ENCODE measurements around the gene S1PR5.

Gene S1PR5

DNA sequence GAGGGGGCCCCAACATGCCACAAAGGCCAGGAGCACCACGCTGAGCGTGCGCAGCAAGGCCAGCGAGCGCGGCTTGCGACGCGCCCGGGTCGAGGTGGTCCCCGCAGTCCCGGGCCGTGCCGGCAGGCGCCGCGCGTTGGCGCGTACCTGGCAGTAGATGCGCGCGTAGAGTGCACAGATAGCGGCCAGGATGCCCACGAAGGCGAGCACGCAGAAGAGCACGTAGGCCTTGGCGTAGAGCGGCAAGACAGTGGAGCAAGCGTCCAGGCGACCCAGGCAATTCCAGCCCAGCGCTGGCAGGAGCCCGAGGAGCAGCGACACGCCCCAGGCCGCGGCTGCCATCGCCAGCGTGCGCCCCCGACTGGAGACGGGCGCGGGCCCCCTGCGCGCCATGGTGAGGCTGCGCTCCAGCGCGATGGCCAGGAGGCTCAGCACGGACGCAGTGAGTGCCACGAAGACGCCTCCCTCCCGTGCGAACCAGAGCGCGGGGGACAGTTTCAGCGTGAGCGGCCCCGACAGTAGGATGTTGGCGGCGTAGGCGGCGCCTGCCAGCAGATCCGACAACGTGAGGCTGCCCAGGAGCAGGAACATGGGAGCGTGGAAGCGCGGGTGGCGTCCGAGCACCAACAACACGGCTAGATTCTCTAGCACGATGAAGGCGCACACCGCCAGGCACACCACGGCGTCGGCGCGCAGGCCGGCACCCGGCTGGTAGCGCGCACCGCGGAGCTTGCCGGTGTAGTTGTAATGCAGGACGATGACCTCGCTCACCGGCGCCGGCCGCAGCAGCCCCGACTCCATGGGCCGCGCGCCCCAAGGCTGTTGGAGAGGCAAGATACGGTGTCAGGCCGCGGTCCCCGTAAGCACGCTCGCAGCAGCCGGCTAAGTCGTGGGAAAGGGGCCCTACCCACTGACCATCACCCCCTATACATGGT lies 2.8 kb downstream of the S1PR5 start:
- peak; percentile 64 for DNase-seq

DNA sequence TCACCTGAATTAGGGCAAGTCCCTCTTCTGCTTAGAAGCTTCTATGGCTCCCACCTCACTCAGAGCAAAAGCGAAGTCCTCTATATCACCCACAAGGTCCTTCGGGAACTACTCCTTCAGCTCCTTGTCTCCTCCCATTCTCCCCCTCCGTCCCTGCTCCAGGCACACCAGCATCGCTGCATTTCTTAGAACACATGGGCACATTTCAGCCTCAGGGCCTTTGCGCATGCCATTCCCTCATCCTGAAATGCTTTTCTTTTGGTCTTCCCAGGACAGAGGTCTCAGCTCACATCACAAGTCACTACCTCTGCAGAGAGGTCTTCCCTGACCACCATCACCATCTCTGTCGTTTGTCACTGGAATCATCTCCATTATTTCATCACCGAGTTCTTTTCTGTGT lies 4.0 kb downstream of the S1PR5 start:
- DNase-seq = no peak

DNA sequence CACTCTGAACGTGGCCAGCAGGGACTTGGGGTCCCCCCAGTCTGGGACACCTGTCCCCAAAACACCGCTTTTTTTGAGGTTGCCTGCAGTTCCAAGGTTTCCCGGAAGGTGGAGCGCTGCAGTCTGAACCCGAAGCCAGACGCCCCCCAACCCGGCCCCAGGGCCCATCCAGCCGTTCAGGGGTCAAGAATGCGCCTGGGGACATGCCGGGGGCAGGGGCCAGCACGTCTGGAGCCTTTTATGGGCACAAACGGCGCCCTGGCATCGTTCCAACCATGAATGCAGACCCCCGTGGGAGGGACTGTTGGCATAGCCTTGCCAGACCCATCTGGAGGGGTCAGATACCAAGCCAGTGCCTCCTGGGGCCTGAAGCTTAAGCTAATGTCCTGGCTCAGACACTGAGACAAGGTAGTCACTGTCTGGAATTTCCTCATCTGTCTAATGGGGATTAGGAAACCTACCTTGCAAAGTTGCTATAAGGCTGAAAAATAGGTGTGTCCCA lies 6.9 kb downstream of the S1PR5 start:
- peak; percentile 70 for DNase-seq

DNA sequence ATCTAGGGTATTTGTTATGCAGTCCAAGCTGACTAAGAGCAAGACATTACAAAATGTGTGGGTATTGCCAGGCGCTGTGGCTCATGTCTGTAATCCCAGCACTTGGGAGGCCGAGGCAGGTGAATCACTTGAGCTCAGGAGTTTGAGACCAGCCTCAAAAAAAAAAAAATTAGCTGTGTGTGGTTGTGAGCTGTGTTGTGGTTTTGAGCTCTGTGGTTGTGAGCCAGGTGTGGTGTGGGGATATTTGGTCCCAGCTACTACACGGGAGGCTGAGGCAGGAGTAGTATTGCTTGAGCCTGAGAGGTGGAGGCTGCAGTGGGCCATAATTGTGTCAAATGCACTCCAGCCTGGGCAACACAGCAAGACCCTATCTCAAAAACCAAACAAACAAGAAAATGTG lies 8.5 kb downstream of the S1PR5 start:
- DNase-seq = peak; percentile 71

DNA sequence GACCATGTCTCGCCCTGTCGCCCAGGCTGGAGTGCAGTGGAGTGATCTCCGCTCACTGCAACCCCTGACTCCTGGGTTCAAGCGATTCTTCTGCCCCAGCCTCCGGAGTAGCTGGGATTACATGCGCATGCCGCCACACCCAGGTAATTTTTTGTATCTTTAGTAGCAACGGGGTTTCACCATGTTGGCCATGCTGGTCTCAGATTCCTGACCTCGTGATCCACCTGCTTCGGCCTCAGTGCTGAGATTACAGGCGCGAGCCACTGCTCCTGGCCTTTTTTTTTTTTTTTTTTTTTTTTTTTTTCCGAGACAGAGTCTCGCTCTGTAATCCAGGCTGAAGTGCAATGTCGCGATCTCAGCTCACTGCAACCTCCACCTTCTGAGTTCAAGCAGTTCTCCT lies 9.2 kb downstream of the S1PR5 start:
- no peak for DNase-seq

DNA sequence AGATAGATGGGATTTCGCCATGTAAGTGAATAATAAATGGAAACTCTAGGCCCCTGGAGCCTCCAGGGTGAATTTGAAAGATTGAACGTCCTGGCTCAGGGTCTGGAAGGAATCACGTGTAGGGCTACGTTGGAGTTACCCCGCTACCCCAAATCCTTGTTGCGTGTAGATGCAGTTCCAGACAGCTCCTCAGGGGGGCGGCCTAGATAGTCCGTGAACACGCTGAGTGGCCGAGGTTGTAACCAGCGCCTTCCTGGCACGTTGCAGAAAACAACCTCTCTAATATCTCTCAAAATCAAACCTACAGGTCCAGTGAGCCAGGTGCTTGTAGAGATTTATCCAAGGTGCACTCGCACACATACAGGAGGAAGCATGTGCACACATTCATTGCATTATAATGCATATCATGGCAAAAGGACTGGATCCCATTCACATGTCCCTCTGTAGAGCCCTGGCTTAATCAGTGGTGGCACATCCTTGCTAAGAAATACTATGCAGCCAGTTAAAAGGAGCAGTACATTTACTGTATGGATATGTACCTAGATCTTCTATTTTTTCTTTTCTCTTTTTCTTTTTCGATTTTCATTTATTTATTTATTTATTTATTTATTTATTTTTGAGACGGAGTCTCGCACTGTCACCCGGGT lies 11.5 kb downstream of the S1PR5 start:
- peak; percentile 92 for DNase-seq

DNA sequence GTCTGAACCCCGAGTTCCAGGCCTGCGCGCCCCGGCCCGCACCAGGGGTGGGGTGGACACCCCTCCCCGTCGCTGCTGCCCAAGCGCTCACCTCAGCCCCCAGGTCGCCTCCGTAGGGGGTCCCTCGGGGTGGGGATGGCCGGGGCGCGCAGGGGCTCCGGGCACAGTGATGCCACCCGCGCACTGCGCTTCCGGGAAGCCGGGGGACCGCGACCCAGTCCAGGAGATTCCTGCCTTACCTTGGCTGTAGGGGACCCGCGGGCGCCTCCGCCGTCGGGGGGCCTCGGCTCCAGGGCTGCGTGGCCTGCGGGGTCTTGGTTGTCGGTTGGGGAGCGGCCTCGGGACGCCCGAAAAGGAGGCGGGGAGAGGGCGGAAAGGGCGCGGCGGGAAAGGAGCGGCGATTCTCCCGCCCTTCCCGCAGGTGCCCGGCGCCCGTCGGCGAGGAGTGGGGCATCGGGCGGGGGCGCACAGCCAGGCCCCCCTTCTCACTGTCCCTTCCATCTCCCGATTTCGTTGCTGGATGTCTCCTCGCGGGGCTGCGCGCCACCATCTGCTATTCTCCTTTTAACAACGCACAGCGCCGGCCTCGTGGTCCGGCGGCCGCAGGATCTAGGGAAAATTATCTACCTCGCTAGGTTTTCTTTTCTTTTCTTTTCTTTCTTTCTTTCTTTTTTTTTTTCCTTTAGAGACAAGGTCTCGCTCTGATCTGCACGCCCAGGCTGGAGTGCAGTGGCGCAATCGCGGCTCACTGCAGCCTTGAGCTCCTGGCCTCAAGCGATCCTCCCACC lies 14.1 kb downstream of the S1PR5 start, which contains the start of gene KEAP1:
Gene KEAP1 (minus strand): TSS at position 355 of the 788 bp plus-strand sequence. CDS start 3,323 bp downstream, outside the sequence.
- DNase-seq = peak; percentile 51

DNA sequence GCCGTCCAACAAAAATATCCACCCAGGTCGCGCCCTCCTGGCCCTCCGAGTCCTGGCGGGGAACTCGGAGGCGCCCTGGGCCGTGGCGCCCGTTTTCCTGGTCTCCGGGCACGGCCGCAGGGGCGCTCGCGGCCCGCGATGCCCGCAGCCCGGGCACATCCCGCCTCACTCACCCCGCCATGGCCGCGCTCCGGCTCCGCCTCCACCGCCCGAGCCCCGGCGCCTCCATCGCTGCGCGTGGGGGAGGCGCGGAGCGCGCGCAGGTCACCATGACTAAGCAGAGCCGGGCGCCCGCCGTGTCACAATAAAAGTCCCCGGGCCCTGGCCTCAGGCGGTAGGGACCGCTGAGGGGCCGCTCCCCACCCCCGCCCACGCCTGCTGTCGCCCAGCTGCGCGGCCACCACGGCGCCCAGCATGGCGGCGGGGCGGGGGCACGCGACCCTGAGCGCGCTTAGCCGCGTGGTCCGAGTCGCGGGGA lies 14.7 kb downstream of the S1PR5 start:
- DNase-seq = peak; percentile 94

DNA sequence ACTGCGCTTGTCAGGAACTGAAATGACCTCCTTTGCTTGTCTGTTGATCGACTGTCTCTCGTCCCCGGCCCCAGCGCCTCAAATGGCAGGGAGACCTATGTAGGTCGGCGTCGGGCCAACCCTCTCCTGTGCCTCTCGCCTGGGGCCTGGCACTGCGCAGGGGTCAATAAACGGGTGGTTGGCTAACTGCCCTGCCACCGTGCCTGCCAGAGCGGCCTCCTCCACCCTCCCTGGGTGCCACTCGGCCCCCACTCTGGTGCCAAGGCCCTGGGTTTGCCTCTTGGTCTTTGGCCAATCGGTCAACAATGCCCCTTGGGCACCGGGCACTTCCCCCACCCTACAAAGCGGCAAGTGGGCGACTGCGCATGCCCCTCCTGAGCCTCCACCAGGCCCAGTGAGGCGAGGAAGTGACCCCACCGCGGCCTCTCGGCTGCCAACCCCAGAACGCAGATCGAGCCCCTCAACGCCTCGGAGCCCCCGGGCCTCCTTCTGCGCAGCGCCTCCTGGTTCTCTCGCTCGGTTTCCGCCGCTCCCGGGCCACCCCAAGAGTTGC lies 15.2 kb downstream of the S1PR5 start:
- peak; percentile 50 for DNase-seq

DNA sequence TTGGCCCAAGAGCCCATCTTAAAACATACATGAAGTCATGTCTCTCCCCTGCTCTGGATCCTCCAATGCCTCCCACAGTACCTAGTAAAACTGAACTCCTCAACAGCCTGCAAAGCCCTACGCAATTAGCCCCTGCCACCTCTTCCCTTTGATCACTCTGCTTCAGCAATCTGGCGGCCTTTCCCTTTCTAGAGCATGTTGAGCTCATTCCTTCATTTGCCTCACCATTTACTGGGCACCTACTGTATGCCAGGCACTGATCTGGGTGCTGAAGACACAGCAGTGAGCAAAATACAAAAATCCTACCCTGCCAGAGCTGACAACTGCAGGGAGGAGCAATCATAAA lies 17.0 kb downstream of the S1PR5 start:
- DNase-seq = no peak

DNA sequence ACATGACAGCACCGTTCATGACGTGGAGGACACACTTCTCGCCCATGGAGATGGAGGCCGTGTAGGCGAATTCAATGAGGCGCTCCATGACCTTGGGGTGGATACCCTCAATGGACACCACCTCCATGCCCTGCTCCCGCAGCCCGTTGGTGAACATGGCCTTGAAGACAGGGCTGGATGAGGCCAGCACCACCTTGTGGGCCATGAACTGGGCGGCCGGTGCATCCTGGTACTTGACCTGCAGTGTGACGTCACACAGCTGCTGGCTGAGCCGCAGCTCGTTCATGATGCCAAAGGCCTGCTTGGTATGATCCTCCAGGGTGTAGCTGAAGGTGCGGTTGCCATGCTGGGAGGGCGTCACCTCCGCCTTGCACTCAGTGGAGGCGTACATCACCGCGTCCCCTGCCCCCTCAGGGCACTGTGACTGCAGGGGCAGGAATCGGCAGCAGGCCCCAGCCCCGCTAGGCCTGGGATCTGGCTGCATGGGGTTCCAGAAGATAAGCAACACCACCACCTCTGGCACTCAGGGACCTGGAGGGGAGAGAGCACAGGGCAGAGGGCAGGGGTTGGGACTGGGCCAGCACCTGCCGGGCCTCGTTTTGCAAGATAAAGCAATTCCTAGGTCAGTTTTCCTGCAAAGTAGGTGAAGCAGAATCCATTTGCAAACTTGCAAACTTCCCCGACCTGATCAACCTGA lies 17.5 kb downstream of the S1PR5 start:
- no peak for DNase-seq

DNA sequence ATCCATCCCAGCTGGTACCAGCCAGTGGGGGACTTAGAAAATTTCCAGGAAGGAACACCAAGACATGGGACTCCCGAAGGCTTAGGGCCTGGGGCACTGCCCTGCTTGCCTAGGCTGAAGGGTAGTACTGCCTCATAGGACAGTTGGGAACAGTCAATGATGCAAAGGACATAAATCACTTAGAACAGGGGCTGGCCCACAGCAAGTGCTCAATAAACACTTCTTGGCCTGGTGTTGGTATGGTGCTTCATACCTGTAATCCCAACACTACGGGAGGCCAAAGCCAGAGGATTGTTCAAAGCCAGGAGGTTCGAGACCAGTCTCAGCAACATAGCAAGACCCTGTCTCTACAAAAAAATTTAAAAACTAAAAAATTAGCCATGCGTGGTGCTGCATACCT lies 19.9 kb downstream of the S1PR5 start:
- DNase-seq = no peak

DNA sequence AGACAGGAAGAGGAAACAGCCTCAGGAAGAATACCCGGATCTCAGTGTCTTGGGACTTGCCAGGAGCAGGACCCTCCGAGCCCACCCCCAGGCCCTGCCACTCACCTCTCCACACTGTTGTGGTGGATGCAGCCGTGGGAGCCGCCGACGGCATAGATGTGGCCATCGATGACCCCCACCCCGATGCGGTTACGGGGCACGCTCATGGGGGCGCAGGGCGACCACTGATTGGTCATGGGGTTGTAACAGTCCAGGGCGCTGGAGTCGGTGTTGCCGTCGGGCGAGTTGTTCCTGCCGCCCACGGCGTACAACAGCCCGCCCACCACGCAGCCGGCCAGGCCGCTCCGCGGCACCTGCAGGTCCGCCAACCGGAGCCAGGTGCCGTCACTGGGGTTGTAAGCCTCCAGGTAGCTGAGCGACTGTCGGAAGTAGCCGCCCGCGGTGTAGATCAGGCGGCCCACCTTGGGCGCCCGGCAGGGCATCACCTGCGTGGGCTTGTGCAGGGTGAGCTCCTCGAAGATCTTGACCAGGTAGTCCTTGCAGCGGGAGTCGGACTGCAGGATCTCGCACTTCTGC lies 25.7 kb downstream of the S1PR5 start:
- DNase-seq = no peak

DNA sequence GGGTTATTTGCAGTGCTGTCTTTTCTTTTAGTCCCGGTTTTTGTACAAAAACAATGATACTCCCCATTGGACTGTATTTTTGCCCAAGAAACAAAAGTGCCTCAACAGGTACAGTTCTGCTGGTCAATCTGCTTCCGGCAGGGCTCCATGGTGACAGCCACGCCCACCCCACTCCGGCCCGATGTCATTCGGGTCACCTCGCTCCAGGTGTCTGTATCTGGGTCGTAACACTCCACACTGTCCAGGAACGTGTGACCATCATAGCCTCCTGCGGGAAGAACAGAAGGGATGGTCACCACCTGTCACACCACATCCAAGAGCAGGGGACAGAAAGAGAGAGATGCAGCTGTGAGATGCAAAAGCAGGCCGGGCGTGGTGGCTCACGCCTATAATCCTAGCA lies 30.7 kb downstream of the S1PR5 start:
- no peak for DNase-seq

DNA sequence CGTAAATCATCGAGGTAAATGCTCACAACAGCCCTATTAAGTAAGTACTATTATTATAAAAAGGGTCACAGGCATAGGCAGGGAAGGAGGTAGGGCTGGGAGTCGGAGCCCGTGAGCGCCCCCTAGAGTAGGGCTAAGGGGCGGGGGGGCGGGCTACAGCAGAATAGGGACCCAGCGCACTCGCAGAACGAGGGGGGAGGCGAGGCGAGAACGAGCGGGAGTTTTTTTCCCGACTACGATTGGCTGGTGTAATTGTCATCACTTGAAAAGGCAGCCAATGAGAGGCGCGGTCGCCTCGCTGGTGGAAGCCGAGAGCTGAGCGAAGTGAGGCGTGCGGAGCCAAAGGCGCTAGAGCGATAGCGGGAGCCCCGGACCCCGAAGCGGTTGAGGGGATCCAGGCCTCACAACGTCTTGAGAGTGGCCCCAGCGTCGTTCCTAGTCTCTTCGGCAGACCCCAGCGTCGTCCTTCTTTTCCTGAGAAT lies 38.3 kb downstream of the S1PR5 start:
- peak; percentile 92 for DNase-seq

DNA sequence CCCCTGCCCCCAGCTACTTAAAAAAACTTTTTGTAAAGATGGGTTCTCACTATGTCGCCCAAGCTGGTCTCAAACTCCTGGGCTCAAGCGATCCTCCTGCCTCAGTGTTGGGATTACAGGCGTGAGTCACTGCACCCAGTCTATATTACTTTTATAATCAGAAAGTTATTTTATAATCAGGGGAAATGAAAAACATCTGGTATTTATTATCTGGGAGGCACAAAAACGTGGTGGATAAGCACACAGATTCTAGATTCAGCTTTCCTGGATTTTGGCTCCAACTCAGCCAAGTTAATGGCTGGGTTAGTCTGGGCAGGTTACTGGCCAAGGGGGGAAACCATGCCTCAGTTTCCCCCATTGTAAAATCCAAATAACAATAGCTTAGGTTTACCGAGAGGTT lies 38.8 kb downstream of the S1PR5 start:
- DNase-seq = no peak

DNA sequence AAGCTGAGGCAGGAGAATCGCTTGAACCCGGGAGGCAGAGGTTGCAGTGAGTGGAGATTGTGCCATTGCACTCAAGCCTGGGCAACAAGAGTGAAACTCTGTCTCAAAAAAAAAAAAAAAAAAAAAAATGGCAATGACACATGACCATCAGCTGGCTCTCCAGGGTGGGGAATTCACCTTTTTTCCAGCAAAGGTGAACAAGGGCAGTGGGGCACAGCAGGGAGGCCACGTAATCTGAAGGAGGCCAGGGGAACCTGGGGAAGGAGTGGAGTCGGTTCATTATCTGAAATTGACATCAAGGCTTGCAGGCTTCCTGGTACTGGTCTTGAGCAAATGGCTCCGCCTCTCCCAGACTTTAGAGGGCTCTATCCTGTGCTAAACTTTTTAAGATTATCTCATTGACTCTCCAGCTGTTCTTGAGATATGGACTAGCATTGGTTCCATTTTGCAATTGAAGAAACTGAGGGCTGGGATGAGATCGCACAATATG lies 42.2 kb downstream of the S1PR5 start:
- peak; percentile 18 for DNase-seq

DNA sequence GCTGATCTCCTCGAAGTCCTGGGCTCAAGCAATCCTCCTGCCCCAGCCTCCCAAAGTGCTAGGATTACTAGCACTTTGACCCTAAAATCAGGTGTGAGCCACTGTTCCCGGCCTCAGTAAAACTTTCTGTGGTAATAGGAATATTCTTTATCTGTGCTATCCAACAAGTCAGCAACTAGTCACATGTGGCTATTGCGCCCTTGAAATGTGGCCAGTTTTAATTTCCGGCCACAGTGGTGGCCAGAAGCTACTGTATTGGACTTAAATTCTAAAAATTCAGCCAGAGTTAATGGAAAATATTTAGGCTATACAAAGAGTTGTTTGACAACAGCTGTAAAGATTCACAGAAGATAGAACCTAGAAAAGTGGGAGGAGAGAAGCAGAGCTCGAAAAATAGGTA lies 44.1 kb downstream of the S1PR5 start:
- no peak for DNase-seq

DNA sequence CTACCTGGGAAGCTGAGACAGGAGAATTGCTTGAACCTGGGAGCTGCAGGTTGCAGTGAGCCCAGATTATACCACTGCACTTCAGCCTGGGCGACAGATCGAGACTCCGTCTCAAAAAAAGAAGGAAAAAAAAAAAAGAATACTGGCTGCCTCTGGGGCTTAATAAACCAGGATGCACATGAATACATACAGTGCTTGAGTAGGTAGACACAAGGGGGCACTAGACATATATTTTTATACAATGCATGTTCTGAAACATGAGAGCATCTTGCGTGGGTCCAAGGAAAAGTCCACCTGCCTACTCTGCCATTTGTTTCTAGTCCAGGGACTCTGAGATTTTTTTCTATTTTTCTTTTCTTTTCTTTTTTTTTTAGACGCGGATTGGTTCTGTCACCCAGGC lies 45.3 kb downstream of the S1PR5 start:
- DNase-seq = no peak

DNA sequence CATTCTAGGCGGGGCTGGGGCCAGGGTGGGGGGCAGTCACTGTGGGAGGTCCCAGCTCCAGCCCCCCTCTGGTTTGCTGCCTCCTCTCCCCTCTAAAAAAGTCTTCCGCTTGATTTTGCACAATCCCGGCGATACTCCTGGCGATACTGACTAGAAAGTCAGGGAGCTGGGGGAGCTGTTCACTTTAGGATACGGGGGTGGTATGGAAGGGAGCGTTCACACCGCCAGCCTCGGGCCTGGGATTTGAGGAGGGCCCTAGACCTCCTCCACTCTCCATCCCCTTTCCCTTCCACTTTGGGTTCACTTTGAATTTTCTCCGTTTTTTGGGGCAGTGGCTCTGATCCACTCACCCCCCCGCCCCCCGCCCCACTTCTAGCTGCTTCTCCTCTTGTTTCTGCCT lies 49.1 kb downstream of the S1PR5 start:
- DNase-seq = no peak

DNA sequence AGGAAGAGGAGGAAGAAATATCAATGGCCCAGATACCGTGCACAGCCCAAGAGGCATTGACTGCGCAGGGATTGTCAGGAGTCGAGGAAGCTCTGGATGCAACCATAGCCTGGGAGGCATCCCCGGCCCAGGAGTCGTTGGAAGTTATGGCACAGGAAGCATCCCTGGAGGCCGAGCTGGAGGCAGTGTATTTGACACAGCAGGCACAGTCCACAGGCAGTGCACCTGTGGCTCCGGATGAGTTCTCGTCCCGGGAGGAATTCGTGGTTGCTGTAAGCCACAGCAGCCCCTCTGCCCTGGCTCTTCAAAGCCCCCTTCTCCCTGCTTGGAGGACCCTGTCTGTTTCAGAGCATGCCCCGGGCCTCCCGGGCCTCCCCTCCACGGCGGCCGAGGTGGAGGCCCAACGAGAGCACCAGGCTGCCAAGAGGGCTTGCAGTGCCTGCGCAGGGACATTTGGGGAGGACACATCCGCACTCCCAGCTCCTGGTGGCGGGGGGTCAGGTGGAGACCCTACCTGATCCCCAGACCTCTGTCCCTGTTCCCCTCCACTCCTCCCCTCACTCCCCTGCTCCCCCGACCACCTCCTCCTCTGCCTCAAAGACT lies 50.0 kb downstream of the S1PR5 start:
- DNase-seq = no peak

All from activated CD4-positive, alpha-beta T cell treated with anti-CD3 and anti-CD28 coated beads for 48 hours (primary cell).